Measurements from ENCODE around the gene HNRNPUL1.

DNA sequence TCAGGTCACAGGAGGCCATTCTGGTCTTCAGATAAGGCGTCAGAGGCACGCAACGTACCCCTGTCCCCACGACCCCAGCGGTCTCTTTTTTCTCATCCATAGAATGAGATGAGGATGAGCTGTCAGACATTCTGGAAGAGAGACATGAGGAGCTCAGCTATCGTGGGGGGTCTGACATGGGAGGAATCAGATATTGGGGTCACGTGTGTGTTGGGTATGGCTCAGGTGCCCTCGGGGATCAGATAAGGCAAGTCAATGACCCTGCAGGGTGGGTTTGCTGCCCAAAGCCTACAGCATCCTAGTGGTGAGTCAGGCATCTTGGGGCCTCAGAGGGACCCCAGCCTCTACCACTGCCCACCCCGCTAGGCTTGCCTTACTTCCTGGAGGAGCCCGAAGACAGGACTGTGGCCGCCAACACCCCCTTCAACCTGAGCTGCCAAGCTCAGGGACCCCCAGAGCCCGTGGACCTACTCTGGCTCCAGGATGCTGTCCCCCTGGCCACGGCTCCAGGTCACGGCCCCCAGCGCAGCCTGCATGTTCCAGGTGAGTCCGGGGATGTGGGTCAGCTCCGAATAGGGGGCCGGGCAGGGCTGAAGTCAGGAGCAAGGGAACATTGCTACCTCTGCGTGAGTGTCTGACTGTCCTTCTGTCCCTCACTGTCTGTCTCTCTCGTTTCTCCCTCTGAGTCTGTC, 42.5 kb upstream of the HNRNPUL1 start:
- TF ChIP-seq PKNOX1 (IDR thresholded peaks at IDR 0.05), result no peak
- no peak for TF ChIP-seq SP1 (IDR thresholded peaks at IDR 0.05)
- no peak for TF ChIP-seq ARNT (IDR thresholded peaks at IDR 0.05)
- TF ChIP-seq ZNF384 (IDR thresholded peaks at IDR 0.05), result no peak

Data from HEK293T (cell line).